Transverse colon (tissue), 3 donors: ENCODE data around the gene HOXA10.

Experiments
- CTCF ChIP-seq, 5 experiments: fragments of 200-600 bp in 3 of 5; fragments of 450-650 bp in 2 of 5; sonication (generic) in 3 of 5; IDR thresholded peaks; 1 replicate in 2 of 5; 2 replicates in 3 of 5; pipeline ENCODE4 v1.5.1; 2016 to 2017; ENCODE audit warnings: antibody characterized with exemption in 5 of 5, inconsistent platforms in 3 of 5, mild to moderate bottlenecking in 2 of 5, moderate library complexity in 1 of 5
- EP300 ChIP-seq: sonication (generic); formaldehyde crosslinking; IDR thresholded peaks from one replicate; pipeline ENCODE4 v1.6.1; 2017; ENCODE audit warnings: antibody characterized with exemption, low read depth

- TF ChIP-seq CTCF (IDR thresholded peaks at IDR 0.05) (no peak), EP300 (no peak)
These were observed 10.1 kb downstream of the HOXA10 start for GRCh38 chr7:27164045-27164366.
